AG09319 (cell line): ENCODE results near the gene MAP2K3.

Source experiments
- DNase-seq: peaks from one replicate; pipeline ENCODE4 v3.0.0-alpha.2; 2010; ENCODE audit warnings: low read depth; ENCODE audit errors: extremely low read depth
- CTCF ChIP-seq: IDR thresholded peaks from 2 replicates; pipeline ENCODE4 v1.5.1; 2011; ENCODE audit warnings: low read depth, mild to moderate bottlenecking, inconsistent platforms, low read length, moderate library complexity

Gene MAP2K3

GRCh38 chr17:21289175-21289901 is 4.8 kb downstream of the MAP2K3 start:
- TF ChIP-seq CTCF, result no peak
- DNase-seq, result no peak

GRCh38 chr17:21289902-21290571 is 5.5 kb downstream of the MAP2K3 start:
- DNase-seq, result no peak
- no peak for TF ChIP-seq CTCF

DNA sequence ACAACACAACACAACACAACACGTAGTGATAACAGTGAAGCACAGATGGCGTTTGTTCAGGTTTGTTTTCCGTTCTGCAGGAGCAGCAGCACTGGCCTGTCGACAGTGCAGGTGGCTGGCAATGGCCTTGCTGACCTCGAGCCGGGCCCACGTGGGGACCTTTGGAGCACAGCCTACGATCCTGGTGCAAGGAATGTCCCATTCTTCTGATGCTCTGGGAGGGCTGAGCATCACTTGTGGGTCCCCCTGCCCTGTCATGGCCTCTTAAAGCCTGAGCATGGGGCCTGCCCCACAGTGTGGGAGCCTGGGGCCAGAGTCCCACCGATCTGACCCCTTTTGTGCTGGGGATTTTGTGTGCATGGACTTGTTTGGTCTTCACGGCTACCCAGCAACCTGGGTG is 6.8 kb downstream of the MAP2K3 start:
- no peak for DNase-seq
- TF ChIP-seq CTCF, result no peak

DNA sequence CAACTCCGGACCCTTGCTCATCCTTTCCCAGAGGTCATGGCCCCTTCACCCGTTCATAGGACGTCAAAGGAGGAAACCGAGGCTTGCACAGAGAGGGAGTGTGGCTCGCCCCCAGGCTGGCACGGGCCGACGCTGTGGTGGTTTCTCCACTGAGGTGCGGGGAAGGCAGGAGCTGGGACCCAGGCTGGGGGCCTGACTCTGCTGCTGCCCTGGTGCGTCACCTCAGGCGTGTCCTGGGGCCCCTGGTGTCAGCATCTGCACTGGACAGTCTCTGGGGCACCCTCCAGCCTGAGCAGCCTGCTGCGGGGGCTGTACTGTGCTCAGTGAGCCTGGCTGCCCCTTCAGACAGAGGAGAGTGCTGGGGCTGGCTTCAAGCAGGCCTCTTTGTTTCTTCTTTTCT is 7.4 kb downstream of the MAP2K3 start:
- TF ChIP-seq CTCF, result no peak
- no peak for DNase-seq

DNA sequence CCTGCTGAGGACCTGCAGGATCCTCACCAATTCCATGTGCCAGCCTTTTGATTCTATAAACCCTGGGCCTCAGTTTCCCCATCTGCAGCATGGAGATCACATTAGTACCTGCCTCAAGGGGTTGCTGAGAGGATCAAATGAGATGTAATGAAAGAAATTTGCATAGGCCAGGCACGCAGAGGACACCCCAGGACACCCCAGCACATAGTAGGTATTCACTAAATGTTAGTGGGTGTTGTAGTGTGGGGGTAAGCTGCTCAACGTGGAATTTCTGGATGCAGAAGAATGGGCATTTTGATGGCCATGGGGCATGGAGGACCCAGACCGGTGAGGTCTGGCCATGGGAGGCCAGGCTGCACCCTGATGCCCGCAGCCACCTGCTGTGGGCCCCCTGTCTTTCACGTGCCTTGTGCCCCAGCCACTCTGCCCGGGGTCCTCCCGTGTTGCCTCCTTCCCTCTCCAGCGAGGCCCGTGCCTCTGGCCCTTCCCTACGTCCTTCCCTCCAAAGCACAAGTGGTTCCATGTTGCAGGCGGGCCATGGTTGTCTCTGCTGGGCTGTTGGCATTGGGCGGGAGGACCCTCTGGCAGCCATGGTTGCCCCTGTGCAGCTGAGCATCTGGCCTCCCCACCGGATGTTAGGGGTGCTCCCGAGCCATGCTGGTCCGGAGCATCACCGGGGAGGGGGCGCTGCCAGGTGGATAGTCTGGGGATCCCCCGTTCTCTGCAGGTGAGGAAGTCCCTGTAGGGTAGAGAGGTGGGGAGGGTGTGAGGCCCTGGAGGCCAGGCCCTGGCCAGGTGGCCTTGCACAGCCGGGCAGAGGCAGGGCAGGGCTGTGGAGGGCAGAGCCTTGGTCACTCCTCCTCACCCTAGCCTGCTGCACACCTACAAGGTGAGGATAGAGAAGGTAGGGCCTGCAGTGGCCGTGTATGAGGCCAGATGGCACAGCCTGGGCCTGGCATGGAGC is 8.6 kb downstream of the MAP2K3 start:
- no peak for DNase-seq
- no peak for TF ChIP-seq CTCF

- no peak for TF ChIP-seq CTCF
- no peak for DNase-seq
Measured at GRCh38 chr17:21293831-21294210, 9.3 kb downstream of the MAP2K3 start.
